C1 segment of cervical spinal cord (tissue), 14 donors: ENCODE results near the gene ECM2.
"Not testable (repeated sequence)": the region's sequence is repeated elsewhere in the genome, so short reads cannot be mapped to it uniquely, and the experiment has no call there.

Experiments
- DNase-seq, 14 donors: peaks; one replicate each; lab custom pipeline; 2025; lab: John Stamatoyannopoulos, UW

Gene ECM2

GRCh38 chr9:92535940-92536850 is at the start of gene ECM2:
ECM2 (minus strand) TSS chr9:92535990; CDS start chr9:92522866, 13,124 bp downstream.
- DNase-seq = no peak

GRCh38 chr9:92576175-92576574 is 40.4 kb upstream of the ECM2 start:
- no peak for DNase-seq

- DNase-seq = not testable (repeated sequence)
Observed at GRCh38 chr9:92573612-92574011, 37.8 kb upstream of the ECM2 start.

GRCh38 chr9:92571871-92572270 is 36.1 kb upstream of the ECM2 start:
- DNase-seq = not testable (repeated sequence)

GRCh38 chr9:92564982-92565381 is 29.2 kb upstream of the ECM2 start:
- no peak for DNase-seq

GRCh38 chr9:92564504-92564903 is 28.7 kb upstream of the ECM2 start:
- DNase-seq = no peak

GRCh38 chr9:92563116-92564100 is 27.6 kb upstream of the ECM2 start:
- DNase-seq = no peak

GRCh38 chr9:92562461-92562967 is 26.7 kb upstream of the ECM2 start:
- no peak for DNase-seq

- DNase-seq = no peak
Observed at GRCh38 chr9:92561374-92562330, 25.9 kb upstream of the ECM2 start.

- DNase-seq = no peak
Observed at GRCh38 chr9:92558612-92559374, 23.0 kb upstream of the ECM2 start.

- no peak for DNase-seq
Observed at GRCh38 chr9:92550765-92551164, 15.0 kb upstream of the ECM2 start.

- no peak for DNase-seq
Observed at GRCh38 chr9:92547356-92547755, 11.6 kb upstream of the ECM2 start.

GRCh38 chr9:92545002-92545510 is 9.3 kb upstream of the ECM2 start:
- no peak for DNase-seq

- DNase-seq = no peak
Observed at GRCh38 chr9:92543972-92544371, 8.2 kb upstream of the ECM2 start.

- DNase-seq = no peak
Observed at GRCh38 chr9:92538541-92538940, 2.8 kb upstream of the ECM2 start.

- no peak for DNase-seq
Observed at GRCh38 chr9:92534674-92535073, 1.1 kb downstream of the ECM2 start.

- DNase-seq = no peak
Observed at GRCh38 chr9:92534204-92534603, 1.6 kb downstream of the ECM2 start.

GRCh38 chr9:92530893-92531292 is 4.9 kb downstream of the ECM2 start:
- DNase-seq = no peak

- DNase-seq = no peak
Observed at GRCh38 chr9:92529124-92529523, 6.7 kb downstream of the ECM2 start.

GRCh38 chr9:92528522-92528849 is 7.3 kb downstream of the ECM2 start:
- DNase-seq = no peak
